Ureter (tissue), 1 donor: Measurements from ENCODE around the gene SMARCB1. TPM values are rescaled to one million over a fixed set of nuclear protein-coding genes. Genes with fewer than 3 reads are reported as not detected.

Experiments
- DNase-seq: peaks from one replicate; pipeline ENCODE4 v3.0.0-alpha.2; 2020; ENCODE audit warnings: low spot score
- total RNA-seq: library from RNA; stranded (reverse); gene quantifications from one replicate; pipeline ENCODE4 v1.2.4, GENCODE V29; 2023
- donor health status: DM: yes; HTN: yes; CAD: no.

The SMARCB1 gene
- total RNA-seq = 74.0 TPM

- peak; percentile 89 for DNase-seq
Observed at GRCh38 chr22:23786752-23787599, at the start of gene SMARCB1. Gene SMARCB1 (plus strand): TSS chr22:23786966. CDS start chr22:23787170, 204 bp downstream.

- DNase-seq = no peak
Observed at GRCh38 chr22:23737696-23738095, 49.1 kb upstream of the SMARCB1 start.

- no peak for DNase-seq
Observed at GRCh38 chr22:23742505-23743264, 44.1 kb upstream of the SMARCB1 start.

- no peak for DNase-seq
Observed at GRCh38 chr22:23743303-23743705, 43.5 kb upstream of the SMARCB1 start.

GRCh38 chr22:23744001-23744400 lies 42.8 kb upstream of the SMARCB1 start:
- DNase-seq = no peak

- DNase-seq = no peak
Observed at GRCh38 chr22:23744485-23744884, 42.3 kb upstream of the SMARCB1 start.

GRCh38 chr22:23745791-23746190 lies 41.0 kb upstream of the SMARCB1 start:
- peak; percentile 64 for DNase-seq

- no peak for DNase-seq
Observed at GRCh38 chr22:23749841-23750301, 36.9 kb upstream of the SMARCB1 start.

- no peak for DNase-seq
Observed at GRCh38 chr22:23750367-23750713, 36.4 kb upstream of the SMARCB1 start.

GRCh38 chr22:23750714-23751440 lies 35.9 kb upstream of the SMARCB1 start, which contains the start of gene ZNF70:
Gene ZNF70 (minus strand): TSS chr22:23751112. CDS start chr22:23745140, 5,972 bp downstream.
- DNase-seq = peak; percentile 87

- no peak for DNase-seq
Observed at GRCh38 chr22:23751441-23751996, 35.2 kb upstream of the SMARCB1 start.

GRCh38 chr22:23752090-23752691 lies 34.6 kb upstream of the SMARCB1 start:
- no peak for DNase-seq

GRCh38 chr22:23752750-23753149 lies 34.0 kb upstream of the SMARCB1 start:
- DNase-seq = no peak

GRCh38 chr22:23753385-23753784 lies 33.4 kb upstream of the SMARCB1 start:
- DNase-seq = no peak

GRCh38 chr22:23754220-23754919 lies 32.4 kb upstream of the SMARCB1 start, which contains the start of gene VPREB3:
Gene VPREB3 (minus strand): TSS chr22:23754425. CDS start chr22:23754363, 62 bp downstream.
- no peak for DNase-seq

GRCh38 chr22:23754980-23755636 lies 31.7 kb upstream of the SMARCB1 start:
- no peak for DNase-seq

GRCh38 chr22:23755711-23756110 lies 31.1 kb upstream of the SMARCB1 start:
- no peak for DNase-seq

GRCh38 chr22:23756891-23757290 lies 29.9 kb upstream of the SMARCB1 start:
- no peak for DNase-seq

GRCh38 chr22:23759566-23759965 lies 27.2 kb upstream of the SMARCB1 start:
- DNase-seq = no peak

- no peak for DNase-seq
Observed at GRCh38 chr22:23760056-23760455, 26.7 kb upstream of the SMARCB1 start.
